Parathyroid adenoma (tissue), 2 donors: ENCODE measurements around the gene PRUNE2.

Experiments
- H2AFZ ChIP-seq: fragments of 300-600 bp; sonication (generic); one replicate; pipeline ENCODE4 v1.7.0; 2017; ENCODE audit warnings: antibody characterized with exemption, mild to moderate bottlenecking
- H3K27ac ChIP-seq: fragments of 300-600 bp; sonication (generic); one replicate; pipeline ENCODE4 v1.7.0; 2017
- H3K27me3 ChIP-seq: fragments of 300-600 bp; sonication (generic); one replicate; pipeline ENCODE4 v1.7.0; 2017; ENCODE audit warnings: low read length; ENCODE audit not compliant: control insufficient read depth, insufficient read depth
- H3K36me3 ChIP-seq: fragments of 300-600 bp; sonication (generic); one replicate; pipeline ENCODE4 v1.7.0; 2017; ENCODE audit warnings: low read length; ENCODE audit not compliant: control insufficient read depth, insufficient read depth
- H3K4me1 ChIP-seq: fragments of 300-600 bp; sonication (generic); one replicate; pipeline ENCODE4 v1.7.0; 2017; ENCODE audit warnings: control low read depth
- H3K4me2 ChIP-seq: fragments of 300-600 bp; sonication (generic); one replicate; pipeline ENCODE4 v1.7.0; 2017; ENCODE audit warnings: low read length
- H3K4me3 ChIP-seq: fragments of 300-600 bp; sonication (generic); one replicate; pipeline ENCODE4 v1.7.0; 2017; ENCODE audit warnings: low read depth, low read length
- H3K79me2 ChIP-seq: fragments of 300-600 bp; sonication (generic); one replicate; pipeline ENCODE4 v1.7.0; 2017; ENCODE audit warnings: control low read depth
- H3K9ac ChIP-seq: fragments of 300-600 bp; sonication (generic); one replicate; pipeline ENCODE4 v1.7.0; 2017; ENCODE audit warnings: mild to moderate bottlenecking
- H3K9me3 ChIP-seq: fragments of 300-600 bp; sonication (generic); one replicate; pipeline ENCODE4 v1.7.0; 2017; ENCODE audit warnings: low read length; ENCODE audit not compliant: control insufficient read depth
- TF ChIP-seq, protein P1 (sequence below): fragments of 300-600 bp; sonication (generic); IDR thresholded peaks from one replicate; pipeline ENCODE4 v1.7.0; 2017; ENCODE audit warnings: antibody characterized with exemption, mild to moderate bottlenecking
- donor health status: primary hyperparathyroidism.

The PRUNE2 gene

DNA sequence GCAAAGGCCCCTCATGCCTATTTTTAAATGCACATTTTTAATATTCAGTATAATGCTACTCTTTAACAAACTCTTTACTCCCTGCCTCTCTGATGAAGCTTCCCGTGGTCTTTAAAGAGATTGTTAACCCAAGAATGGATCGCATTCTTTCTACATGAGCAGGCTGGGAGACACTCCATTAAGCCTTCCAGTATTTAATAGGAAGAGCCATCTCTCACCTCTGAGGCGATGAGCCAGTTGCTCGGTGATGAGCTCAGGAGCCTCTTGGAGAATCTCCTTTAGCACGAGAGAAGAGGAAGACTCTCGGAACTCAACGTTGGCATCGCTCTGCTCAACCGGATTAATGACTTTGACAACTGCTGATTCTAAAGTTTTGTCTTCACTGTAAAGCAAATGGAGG, 59.6 kb downstream of the PRUNE2 start:
- Histone ChIP-seq H3K4me2 (no peak overlapping the region), H3K9ac (no peak overlapping the region), H3K79me2 (no peaks in the 10 kb centered on the region), H3K27me3 (no peaks in the 10 kb centered on the region), H3K36me3 (no peaks in the 10 kb centered on the region), H3K4me1 (no peaks in the 10 kb centered on the region), H3K27ac (no peak overlapping the region), H2AFZ (no peak overlapping the region), H3K4me3 (no peak overlapping the region), H3K9me3 (no peaks in the 10 kb centered on the region)
- TF ChIP-seq, protein P1, sequence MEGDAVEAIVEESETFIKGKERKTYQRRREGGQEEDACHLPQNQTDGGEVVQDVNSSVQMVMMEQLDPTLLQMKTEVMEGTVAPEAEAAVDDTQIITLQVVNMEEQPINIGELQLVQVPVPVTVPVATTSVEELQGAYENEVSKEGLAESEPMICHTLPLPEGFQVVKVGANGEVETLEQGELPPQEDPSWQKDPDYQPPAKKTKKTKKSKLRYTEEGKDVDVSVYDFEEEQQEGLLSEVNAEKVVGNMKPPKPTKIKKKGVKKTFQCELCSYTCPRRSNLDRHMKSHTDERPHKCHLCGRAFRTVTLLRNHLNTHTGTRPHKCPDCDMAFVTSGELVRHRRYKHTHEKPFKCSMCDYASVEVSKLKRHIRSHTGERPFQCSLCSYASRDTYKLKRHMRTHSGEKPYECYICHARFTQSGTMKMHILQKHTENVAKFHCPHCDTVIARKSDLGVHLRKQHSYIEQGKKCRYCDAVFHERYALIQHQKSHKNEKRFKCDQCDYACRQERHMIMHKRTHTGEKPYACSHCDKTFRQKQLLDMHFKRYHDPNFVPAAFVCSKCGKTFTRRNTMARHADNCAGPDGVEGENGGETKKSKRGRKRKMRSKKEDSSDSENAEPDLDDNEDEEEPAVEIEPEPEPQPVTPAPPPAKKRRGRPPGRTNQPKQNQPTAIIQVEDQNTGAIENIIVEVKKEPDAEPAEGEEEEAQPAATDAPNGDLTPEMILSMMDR = no peak

DNA sequence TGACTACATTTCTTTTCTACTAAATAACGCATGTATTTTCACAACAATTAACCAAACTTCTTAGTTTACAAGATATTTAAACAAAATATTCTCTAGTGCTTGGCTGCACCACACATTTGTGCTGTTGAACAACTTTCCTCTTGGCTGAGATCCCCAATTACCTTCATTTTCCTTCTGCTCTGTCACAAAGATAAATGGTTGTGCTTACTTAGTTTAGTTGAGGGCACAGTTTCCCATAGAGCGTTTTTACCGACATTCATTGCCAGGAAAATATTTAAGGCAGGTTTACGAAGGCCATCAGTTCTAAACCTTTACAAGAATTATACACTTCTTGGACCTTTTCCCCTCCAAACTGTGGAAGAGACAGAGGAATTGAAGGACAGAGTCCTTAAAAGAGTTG, 60.7 kb downstream of the PRUNE2 start:
- Histone ChIP-seq H3K36me3 (no peaks in the 10 kb centered on the region), H3K79me2 (no peaks in the 10 kb centered on the region), H3K4me3 (no peak overlapping the region), H3K4me2 (no peak overlapping the region), H3K27ac (no peak overlapping the region), H3K9ac (no peak overlapping the region), H2AFZ (no peak overlapping the region), H3K27me3 (no peaks in the 10 kb centered on the region), H3K4me1 (no peaks in the 10 kb centered on the region), H3K9me3 (no peaks in the 10 kb centered on the region)
- TF ChIP-seq, protein P1 = no peak

- no peaks in the 10 kb centered on the region for H3K36me3 ChIP-seq
- H3K9ac ChIP-seq = no peak overlapping the region
- no peak overlapping the region for H3K4me3 ChIP-seq
- TF ChIP-seq, protein P1 = no peak
- no peak overlapping the region for H3K4me2 ChIP-seq
- H2AFZ ChIP-seq = no peak overlapping the region
- no peaks in the 10 kb centered on the region for H3K27me3 ChIP-seq
- H3K27ac ChIP-seq = no peak overlapping the region
- no peaks in the 10 kb centered on the region for H3K79me2 ChIP-seq
- H3K4me1 ChIP-seq = no peaks in the 10 kb centered on the region
- H3K9me3 ChIP-seq = no peaks in the 10 kb centered on the region
Measured at GRCh38 chr9:76835571-76836283, 70.2 kb downstream of the PRUNE2 start.

GRCh38 chr9:76828447-76828846, 77.5 kb downstream of the PRUNE2 start:
- H2AFZ ChIP-seq = no peak overlapping the region
- H3K9me3 ChIP-seq = no peaks in the 10 kb centered on the region
- TF ChIP-seq, protein P1 = no peak
- H3K27ac ChIP-seq = no peak overlapping the region
- H3K4me3 ChIP-seq = no peak overlapping the region
- H3K4me1 ChIP-seq = no peaks in the 10 kb centered on the region
- H3K79me2 ChIP-seq = no peaks in the 10 kb centered on the region
- H3K9ac ChIP-seq = no peak overlapping the region
- H3K27me3 ChIP-seq = no peaks in the 10 kb centered on the region
- no peaks in the 10 kb centered on the region for H3K36me3 ChIP-seq
- no peak overlapping the region for H3K4me2 ChIP-seq
